HG03342 (cell line): ENCODE data around the gene BUD13.

Source experiments
- ATAC-seq: cut with Tn5 transposase; IDR thresholded peaks from one replicate; pipeline ENCODE4 v1.9.1; 2021; ENCODE audit warnings: mild to moderate bottlenecking, moderate library complexity; ENCODE audit not compliant: unreplicated experiment

Gene BUD13

GRCh38 chr11:116792869-116793771 lies 20.3 kb upstream of the BUD13 start:
- ATAC-seq = no peak

GRCh38 chr11:116792144-116792868 lies 19.5 kb upstream of the BUD13 start:
- no peak for ATAC-seq

GRCh38 chr11:116791813-116792143 lies 19.0 kb upstream of the BUD13 start, which contains the start of gene APOA5:
Gene APOA5 (minus strand): TSS chr11:116791879. CDS start chr11:116791860, 19 bp downstream.
- no peak for ATAC-seq

- peak; percentile 45 for ATAC-seq
Observed at GRCh38 chr11:116791002-116791812, 18.4 kb upstream of the BUD13 start.

- ATAC-seq = no peak
Observed at GRCh38 chr11:116790167-116791001, 17.6 kb upstream of the BUD13 start.

- no peak for ATAC-seq
Observed at GRCh38 chr11:116788975-116789374, 16.2 kb upstream of the BUD13 start.

GRCh38 chr11:116788534-116788933 lies 15.7 kb upstream of the BUD13 start:
- no peak for ATAC-seq

- peak; percentile 86 for ATAC-seq
Observed at GRCh38 chr11:116787786-116788486, 15.1 kb upstream of the BUD13 start, which contains the start of gene ZPR1. Gene ZPR1 (minus strand): TSS chr11:116788023. CDS start chr11:116787990, 33 bp downstream.

- ATAC-seq = peak; percentile 3
Observed at GRCh38 chr11:116787436-116787785, 14.6 kb upstream of the BUD13 start.

GRCh38 chr11:116786966-116787365 lies 14.2 kb upstream of the BUD13 start:
- ATAC-seq = no peak

GRCh38 chr11:116786326-116786725 lies 13.5 kb upstream of the BUD13 start:
- ATAC-seq = no peak

GRCh38 chr11:116782728-116783127 lies 9.9 kb upstream of the BUD13 start:
- no peak for ATAC-seq

GRCh38 chr11:116778556-116778955 lies 5.8 kb upstream of the BUD13 start:
- ATAC-seq = no peak

- ATAC-seq = no peak
Observed at GRCh38 chr11:116777056-116777455, 4.3 kb upstream of the BUD13 start.

GRCh38 chr11:116776522-116776984 lies 3.8 kb upstream of the BUD13 start:
- ATAC-seq = no peak

- no peak for ATAC-seq
Observed at GRCh38 chr11:116775975-116776374, 3.2 kb upstream of the BUD13 start.

GRCh38 chr11:116774661-116775060 lies 1.9 kb upstream of the BUD13 start:
- no peak for ATAC-seq

- peak; percentile 31 for ATAC-seq
Observed at GRCh38 chr11:116773203-116774097, 663 bp upstream of the BUD13 start.

- ATAC-seq = no peak
Observed at GRCh38 chr11:116771935-116772334, 852 bp downstream of the BUD13 start.
